ENCODE measurements around the gene CACNA1B. TPM values are rescaled to one million over a fixed set of nuclear protein-coding genes. Genes with fewer than 3 reads are reported as not detected.
"Not testable (repeated sequence)": the region's sequence is repeated elsewhere in the genome, so short reads cannot be mapped to it uniquely, and the experiment has no call there.

CACNA1B gene
- total RNA-seq, 1 donor from 2014 or later: 0.13 TPM

DNA sequence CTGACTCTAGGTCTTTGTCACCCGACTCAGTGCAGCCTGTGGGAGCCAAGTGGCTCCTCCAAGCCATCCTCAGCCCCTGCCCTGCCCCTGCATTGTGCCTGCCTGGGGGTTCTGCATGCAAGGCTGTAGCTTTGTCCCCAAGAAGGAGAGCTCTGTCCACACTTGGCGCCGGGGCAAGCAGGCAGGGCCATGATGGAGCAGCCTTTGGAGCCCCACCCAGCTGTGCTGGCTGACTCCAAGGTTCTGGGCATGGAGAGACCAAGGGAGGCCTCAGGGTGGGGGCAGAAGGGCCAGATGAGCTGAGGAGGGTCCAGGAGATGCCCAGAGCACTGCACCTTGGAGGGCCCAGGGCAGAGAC, 226.2 kb downstream of the CACNA1B start:
- no peaks in the 10 kb centered on the region for H3K27me3 Mint-ChIP-seq (ENCODE audit: unreplicated experiment)
- H3K9me3 Mint-ChIP-seq (ENCODE audit: unreplicated experiment): peaks cover 4% of the 10 kb centered on the region
- DNase-seq (ENCODE audit: extremely low spot score, unreplicated experiment): peak; percentile 84
- no peak overlapping the region for H3K4me3 Mint-ChIP-seq (ENCODE audit: unreplicated experiment)
- no peak overlapping the region for H3K27ac Mint-ChIP-seq (ENCODE audit: unreplicated experiment)
- no peaks in the 10 kb centered on the region for H3K36me3 Mint-ChIP-seq (ENCODE audit: unreplicated experiment)
- no peaks in the 10 kb centered on the region for H3K4me1 Mint-ChIP-seq (ENCODE audit: unreplicated experiment)
- TF ChIP-seq, protein P1, sequence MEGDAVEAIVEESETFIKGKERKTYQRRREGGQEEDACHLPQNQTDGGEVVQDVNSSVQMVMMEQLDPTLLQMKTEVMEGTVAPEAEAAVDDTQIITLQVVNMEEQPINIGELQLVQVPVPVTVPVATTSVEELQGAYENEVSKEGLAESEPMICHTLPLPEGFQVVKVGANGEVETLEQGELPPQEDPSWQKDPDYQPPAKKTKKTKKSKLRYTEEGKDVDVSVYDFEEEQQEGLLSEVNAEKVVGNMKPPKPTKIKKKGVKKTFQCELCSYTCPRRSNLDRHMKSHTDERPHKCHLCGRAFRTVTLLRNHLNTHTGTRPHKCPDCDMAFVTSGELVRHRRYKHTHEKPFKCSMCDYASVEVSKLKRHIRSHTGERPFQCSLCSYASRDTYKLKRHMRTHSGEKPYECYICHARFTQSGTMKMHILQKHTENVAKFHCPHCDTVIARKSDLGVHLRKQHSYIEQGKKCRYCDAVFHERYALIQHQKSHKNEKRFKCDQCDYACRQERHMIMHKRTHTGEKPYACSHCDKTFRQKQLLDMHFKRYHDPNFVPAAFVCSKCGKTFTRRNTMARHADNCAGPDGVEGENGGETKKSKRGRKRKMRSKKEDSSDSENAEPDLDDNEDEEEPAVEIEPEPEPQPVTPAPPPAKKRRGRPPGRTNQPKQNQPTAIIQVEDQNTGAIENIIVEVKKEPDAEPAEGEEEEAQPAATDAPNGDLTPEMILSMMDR (IDR thresholded peaks at IDR 0.05): no peak

DNA sequence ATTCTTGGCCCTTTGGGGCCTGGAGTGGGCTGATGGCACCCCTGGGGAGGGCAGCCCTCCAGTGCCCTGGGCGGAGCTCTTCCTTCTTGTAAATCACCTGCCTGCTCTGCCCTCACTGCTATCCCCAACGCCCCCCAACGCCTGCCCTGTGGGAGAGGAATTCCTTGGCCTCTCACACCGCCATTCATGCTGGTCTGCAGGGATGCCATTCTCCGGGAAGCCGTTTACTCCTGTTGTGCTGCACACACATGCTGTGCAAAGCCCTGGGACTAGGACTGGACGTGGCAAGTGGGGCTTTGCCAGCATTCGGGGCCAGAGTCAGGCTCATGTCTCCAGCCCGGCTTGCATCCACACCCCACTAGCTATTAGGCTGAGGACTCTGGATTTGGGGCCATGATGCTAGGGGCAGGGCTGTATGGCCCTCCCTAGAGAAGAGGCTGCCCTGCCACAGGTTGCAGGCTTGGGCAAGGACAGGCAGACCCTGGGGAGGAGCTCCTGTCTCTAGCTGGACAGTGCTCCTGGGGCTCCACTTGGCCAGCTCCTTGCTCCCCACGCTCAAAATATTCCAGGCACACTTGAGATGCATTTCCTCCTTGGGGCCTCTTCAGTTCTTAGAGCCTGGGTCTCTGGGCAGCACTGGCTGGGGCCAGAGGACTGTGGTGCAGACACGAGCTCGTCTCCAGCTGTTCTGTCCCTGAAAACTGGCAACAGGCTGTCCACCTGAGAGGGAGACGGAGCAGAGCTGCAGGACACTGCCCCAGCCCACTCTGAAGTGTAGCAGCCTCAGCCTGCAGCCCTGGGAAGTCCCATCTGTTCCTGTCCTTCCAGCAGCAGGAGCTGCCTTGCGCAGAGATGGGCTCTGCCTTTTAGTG, 226.9 kb downstream of the CACNA1B start:
- Mint-ChIP-seq H3K4me1 (ENCODE audit: unreplicated experiment) (no peaks in the 10 kb centered on the region), H3K36me3 (ENCODE audit: unreplicated experiment) (no peaks in the 10 kb centered on the region), H3K4me3 (ENCODE audit: unreplicated experiment) (no peak overlapping the region), H3K27me3 (ENCODE audit: unreplicated experiment) (no peaks in the 10 kb centered on the region), H3K27ac (ENCODE audit: unreplicated experiment) (no peak overlapping the region), H3K9me3 (ENCODE audit: unreplicated experiment) (peaks cover 4% of the 10 kb centered on the region)
- TF ChIP-seq, protein P1 (IDR thresholded peaks at IDR 0.05): no peak
- peak; percentile 79 for DNase-seq (ENCODE audit: extremely low spot score, unreplicated experiment)

DNA sequence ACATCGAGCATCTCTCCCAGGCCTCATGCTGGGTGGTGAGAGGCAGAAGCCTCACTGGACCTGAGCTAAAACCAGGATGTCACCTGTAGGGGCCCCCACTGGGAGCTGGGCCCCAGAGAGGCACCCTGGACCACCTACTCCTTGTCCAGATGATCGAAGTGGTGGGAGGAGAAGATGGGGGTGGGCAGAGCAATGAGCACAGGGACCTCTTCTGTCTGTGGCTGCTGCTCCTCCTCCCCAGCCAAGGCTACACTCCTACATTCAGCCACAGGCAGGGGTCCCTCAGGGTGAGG, 227.5 kb downstream of the CACNA1B start:
- Mint-ChIP-seq H3K9me3 (ENCODE audit: unreplicated experiment) (peaks cover 4% of the 10 kb centered on the region), H3K27ac (ENCODE audit: unreplicated experiment) (no peak overlapping the region), H3K4me3 (ENCODE audit: unreplicated experiment) (no peak overlapping the region), H3K27me3 (ENCODE audit: unreplicated experiment) (no peaks in the 10 kb centered on the region), H3K4me1 (ENCODE audit: unreplicated experiment) (no peaks in the 10 kb centered on the region), H3K36me3 (ENCODE audit: unreplicated experiment) (no peaks in the 10 kb centered on the region)
- TF ChIP-seq, protein P1 (IDR thresholded peaks at IDR 0.05): no peak
- DNase-seq (ENCODE audit: extremely low spot score, unreplicated experiment): peak; percentile 73

DNA sequence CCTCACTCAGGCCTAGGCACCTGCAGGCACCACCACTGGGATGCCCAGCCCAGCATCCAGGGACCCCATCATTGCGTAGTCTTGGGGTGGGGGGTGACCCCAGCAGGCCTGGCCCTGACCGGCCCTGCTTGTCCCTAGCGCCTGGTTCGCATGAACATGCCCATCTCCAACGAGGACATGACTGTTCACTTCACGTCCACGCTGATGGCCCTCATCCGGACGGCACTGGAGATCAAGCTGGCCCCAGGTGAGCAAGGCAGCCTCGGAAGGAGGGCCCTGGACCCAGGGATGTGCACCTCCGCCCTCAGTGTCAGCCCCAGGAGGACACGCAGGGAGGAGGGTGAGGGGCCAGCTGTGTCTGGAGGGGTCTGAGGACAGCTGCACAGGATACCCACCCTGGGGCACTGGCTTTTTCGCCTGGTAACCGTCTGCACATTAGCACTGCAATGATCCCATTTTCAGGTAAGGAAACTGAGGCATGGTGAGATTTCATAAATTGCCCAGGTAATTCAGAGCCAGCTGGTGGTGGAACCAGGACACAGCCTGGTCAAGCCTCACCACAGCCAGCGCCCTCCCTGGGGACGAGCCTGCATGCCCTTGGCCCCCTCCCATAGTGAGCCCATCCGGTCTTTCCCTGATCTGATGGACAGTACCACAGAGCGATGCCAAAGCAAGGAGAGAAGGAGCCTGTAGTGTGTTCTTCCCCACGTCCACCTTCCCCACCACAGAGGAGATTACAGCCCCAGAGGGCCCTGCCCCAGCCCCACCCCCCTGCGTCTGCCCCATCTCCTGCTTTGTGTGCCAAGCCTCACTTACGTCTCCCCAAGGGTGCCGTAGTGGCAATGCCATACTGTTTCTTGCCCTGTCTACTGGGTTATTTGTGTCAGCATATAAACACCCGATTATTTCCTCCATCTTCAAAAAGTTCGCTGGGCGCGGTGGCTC, 228.3 kb downstream of the CACNA1B start:
- no peaks in the 10 kb centered on the region for H3K27me3 Mint-ChIP-seq (ENCODE audit: unreplicated experiment)
- TF ChIP-seq, protein P1 (IDR thresholded peaks at IDR 0.05): no peak
- DNase-seq (ENCODE audit: extremely low spot score, unreplicated experiment): peak; percentile 77
- no peak overlapping the region for H3K4me3 Mint-ChIP-seq (ENCODE audit: unreplicated experiment)
- no peak overlapping the region for H3K27ac Mint-ChIP-seq (ENCODE audit: unreplicated experiment)
- H3K36me3 Mint-ChIP-seq (ENCODE audit: unreplicated experiment): no peaks in the 10 kb centered on the region
- H3K4me1 Mint-ChIP-seq (ENCODE audit: unreplicated experiment): no peaks in the 10 kb centered on the region
- H3K9me3 Mint-ChIP-seq (ENCODE audit: unreplicated experiment): peaks cover 4% of the 10 kb centered on the region

DNA sequence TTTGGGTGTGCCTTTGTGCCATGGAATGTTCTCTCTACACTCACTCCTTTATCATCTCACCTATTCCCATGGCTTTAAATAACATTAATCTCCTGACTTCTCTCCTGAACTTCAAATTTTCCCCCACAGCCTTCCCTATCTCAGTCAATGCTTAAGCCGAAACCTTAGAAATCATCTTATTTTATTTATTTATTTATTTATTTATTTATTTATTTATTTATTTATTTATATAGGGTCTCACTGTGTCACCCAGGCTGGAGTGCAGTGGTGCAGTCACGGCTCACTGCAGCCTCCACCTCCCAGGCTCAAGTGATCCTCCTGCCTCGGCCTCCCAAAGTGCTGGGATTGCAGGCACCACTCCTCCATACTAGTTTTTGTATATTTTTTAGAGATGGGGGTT, 229.5 kb downstream of the CACNA1B start:
- H3K36me3 Mint-ChIP-seq (ENCODE audit: unreplicated experiment); H3K27ac Mint-ChIP-seq (ENCODE audit: unreplicated experiment); H3K27me3 Mint-ChIP-seq (ENCODE audit: unreplicated experiment); DNase-seq (ENCODE audit: extremely low spot score, unreplicated experiment); H3K4me1 Mint-ChIP-seq (ENCODE audit: unreplicated experiment); H3K9me3 Mint-ChIP-seq (ENCODE audit: unreplicated experiment); H3K4me3 Mint-ChIP-seq (ENCODE audit: unreplicated experiment): not testable (repeated sequence)

All from osteocyte (in vitro differentiated cells).